ENCODE data around the gene FOXC2.

DNA sequence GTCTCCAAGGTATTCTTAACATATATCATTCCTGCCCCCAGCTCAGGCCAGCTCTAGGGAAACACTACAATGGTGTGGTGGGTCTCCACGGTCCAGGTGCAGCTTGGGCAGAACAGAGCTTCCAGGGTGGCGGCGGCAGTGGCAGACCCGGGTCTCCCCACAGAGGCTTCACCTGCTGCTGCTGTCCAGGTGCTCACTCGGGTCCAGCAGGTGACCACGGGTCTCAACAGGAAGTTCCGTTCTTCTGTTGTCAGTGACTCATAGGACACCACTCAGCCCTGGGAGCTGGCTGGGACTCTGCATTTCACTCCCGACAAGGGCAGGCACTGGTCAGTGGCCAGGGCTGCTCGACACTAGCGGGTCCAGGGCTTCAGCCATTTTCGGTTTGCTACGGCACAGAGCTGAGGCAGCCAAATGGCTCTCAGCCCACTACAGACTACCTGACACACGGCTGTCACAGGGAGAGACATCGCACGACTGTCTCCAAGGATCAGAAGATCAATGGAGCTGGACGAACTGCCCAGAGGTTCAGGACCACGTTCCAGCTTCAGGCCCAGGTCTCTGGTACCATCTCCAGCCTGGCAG, 28.3 kb upstream of the FOXC2 start:
- TF ChIP-seq, protein P1, sequence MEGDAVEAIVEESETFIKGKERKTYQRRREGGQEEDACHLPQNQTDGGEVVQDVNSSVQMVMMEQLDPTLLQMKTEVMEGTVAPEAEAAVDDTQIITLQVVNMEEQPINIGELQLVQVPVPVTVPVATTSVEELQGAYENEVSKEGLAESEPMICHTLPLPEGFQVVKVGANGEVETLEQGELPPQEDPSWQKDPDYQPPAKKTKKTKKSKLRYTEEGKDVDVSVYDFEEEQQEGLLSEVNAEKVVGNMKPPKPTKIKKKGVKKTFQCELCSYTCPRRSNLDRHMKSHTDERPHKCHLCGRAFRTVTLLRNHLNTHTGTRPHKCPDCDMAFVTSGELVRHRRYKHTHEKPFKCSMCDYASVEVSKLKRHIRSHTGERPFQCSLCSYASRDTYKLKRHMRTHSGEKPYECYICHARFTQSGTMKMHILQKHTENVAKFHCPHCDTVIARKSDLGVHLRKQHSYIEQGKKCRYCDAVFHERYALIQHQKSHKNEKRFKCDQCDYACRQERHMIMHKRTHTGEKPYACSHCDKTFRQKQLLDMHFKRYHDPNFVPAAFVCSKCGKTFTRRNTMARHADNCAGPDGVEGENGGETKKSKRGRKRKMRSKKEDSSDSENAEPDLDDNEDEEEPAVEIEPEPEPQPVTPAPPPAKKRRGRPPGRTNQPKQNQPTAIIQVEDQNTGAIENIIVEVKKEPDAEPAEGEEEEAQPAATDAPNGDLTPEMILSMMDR (IDR thresholded peaks at IDR 0.05) = no peak
- TF ChIP-seq POLR2A (IDR thresholded peaks at IDR 0.05) = no peak
